Measurements from ENCODE around the gene KDELR3.

- no peak for TF ChIP-seq TAF1 (IDR thresholded peaks at IDR 0.05; ENCODE audit: low read depth)
- TF ChIP-seq MAX (IDR thresholded peaks at IDR 0.05): no peak
- no peak for TF ChIP-seq EGR1 (IDR thresholded peaks at IDR 0.05)
- TF ChIP-seq FOXM1 (IDR thresholded peaks at IDR 0.05; ENCODE audit: borderline replicate concordance, low read depth): no peak
- TF ChIP-seq, protein P1, sequence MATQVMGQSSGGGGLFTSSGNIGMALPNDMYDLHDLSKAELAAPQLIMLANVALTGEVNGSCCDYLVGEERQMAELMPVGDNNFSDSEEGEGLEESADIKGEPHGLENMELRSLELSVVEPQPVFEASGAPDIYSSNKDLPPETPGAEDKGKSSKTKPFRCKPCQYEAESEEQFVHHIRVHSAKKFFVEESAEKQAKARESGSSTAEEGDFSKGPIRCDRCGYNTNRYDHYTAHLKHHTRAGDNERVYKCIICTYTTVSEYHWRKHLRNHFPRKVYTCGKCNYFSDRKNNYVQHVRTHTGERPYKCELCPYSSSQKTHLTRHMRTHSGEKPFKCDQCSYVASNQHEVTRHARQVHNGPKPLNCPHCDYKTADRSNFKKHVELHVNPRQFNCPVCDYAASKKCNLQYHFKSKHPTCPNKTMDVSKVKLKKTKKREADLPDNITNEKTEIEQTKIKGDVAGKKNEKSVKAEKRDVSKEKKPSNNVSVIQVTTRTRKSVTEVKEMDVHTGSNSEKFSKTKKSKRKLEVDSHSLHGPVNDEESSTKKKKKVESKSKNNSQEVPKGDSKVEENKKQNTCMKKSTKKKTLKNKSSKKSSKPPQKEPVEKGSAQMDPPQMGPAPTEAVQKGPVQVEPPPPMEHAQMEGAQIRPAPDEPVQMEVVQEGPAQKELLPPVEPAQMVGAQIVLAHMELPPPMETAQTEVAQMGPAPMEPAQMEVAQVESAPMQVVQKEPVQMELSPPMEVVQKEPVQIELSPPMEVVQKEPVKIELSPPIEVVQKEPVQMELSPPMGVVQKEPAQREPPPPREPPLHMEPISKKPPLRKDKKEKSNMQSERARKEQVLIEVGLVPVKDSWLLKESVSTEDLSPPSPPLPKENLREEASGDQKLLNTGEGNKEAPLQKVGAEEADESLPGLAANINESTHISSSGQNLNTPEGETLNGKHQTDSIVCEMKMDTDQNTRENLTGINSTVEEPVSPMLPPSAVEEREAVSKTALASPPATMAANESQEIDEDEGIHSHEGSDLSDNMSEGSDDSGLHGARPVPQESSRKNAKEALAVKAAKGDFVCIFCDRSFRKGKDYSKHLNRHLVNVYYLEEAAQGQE (IDR thresholded peaks at IDR 0.05; ENCODE audit: low read depth): no peak
- TF ChIP-seq ZBTB7A (IDR thresholded peaks at IDR 0.05; ENCODE audit: low read depth): no peak
- TF ChIP-seq RAD21 (IDR thresholded peaks at IDR 0.05; ENCODE audit: low read depth): no peak
- no peak for TF ChIP-seq YY1 (IDR thresholded peaks at IDR 0.05; ENCODE audit: low read depth)
- no peak for TF ChIP-seq TCF12 (IDR thresholded peaks at IDR 0.05; ENCODE audit: low read depth)
- TF ChIP-seq EP300 (IDR thresholded peaks at IDR 0.05; ENCODE audit: borderline replicate concordance): no peak
Measured at GRCh38 chr22:38441620-38442287, 26.1 kb upstream of the KDELR3 start.

All from Ishikawa (cell line).